ENCODE data around the gene APOL1. TPM values are rescaled to one million over a fixed set of nuclear protein-coding genes. Genes with fewer than 3 reads are reported as not detected.
"Not testable (repeated sequence)": the region's sequence is repeated elsewhere in the genome, so short reads cannot be mapped to it uniquely, and the experiment has no call there.

The APOL1 gene
- total and polyA plus RNA-seq, 2 donors (not counting 3 experiments of a cell fraction or from before 2014, with no cell fraction given): 8.2 to 14.1 TPM

- FAIRE-seq (no peak), DNase-seq (ENCODE audit: low read depth, low spot score) (no peak)
- Histone ChIP-seq H3K36me3 (ENCODE audit: control insufficient read depth in 2 of 2, extremely low read depth in 1 of 2, insufficient read depth in 2 of 2, low read length in 2 of 2) (peaks cover 11 to 24% of the 10 kb centered on the region in 2 experiments), H3K9me1 (replicated peaks; ENCODE audit: control insufficient read depth, extremely low read depth, insufficient read depth, low read length) (no peaks in the 10 kb centered on the region), H3K79me2 (ENCODE audit: control insufficient read depth, insufficient read depth, low read length) (no peaks in the 10 kb centered on the region), H3K27me3 (ENCODE audit: control insufficient read depth in 2 of 2, insufficient read depth in 2 of 2, low read length in 2 of 2) (no peaks in the 10 kb centered on the region), H3K27ac (ENCODE audit: insufficient read depth, low read depth, low read length) (no peak overlapping the region), H3K9me3 (replicated peaks; ENCODE audit: control insufficient read depth, insufficient read depth, low read length) (no peaks in the 10 kb centered on the region), H2AFZ (ENCODE audit: low read depth, low read length) (no peak overlapping the region), H3K4me1 (ENCODE audit: control insufficient read depth, extremely low read depth, insufficient read depth, low read length) (no peaks in the 10 kb centered on the region), H3K4me3 (replicated peaks in 1 of 3; ENCODE audit: insufficient read depth in 1 of 3, low read depth in 1 of 3, low read length in 3 of 3) (no peak overlapping the region), H3K9ac (replicated peaks; ENCODE audit: extremely low read depth, insufficient read depth, low read length) (no peak overlapping the region), H3K4me2 (ENCODE audit: insufficient read depth, low read length) (no peak overlapping the region), H4K20me1 (replicated peaks; ENCODE audit: control insufficient read depth, extremely low read depth, insufficient read depth, low read length) (no peaks in the 10 kb centered on the region)
- POLR2A ChIA-PET: no interaction called here
- BruUV-seq (replicated peaks): no TSS peak
- dilution Hi-C loops (cut with MboI; ENCODE audit: extremely low pct_ligation_motif_present, low sequenced_read_pairs): no loop called here
- intact Hi-C loops (cut with micrococcal nuclease): no loop called here
- CTCF ChIA-PET: interaction anchor here (1.1 to 1.9 kb wide), 3 partner anchors 11 to 16 kb away, joined by 3 to 10 read pairs (median 3); partner anchors contain the start of gene APOL2
- no peak for TF ChIP-seq JUN (IDR thresholded peaks at IDR 0.05; ENCODE audit: borderline replicate concordance, insufficient read depth, insufficient read length, low read depth)
- TF ChIP-seq POLR2A (IDR thresholded peaks at IDR 0.05; ENCODE audit: low read depth, low read length): no peak
- TF ChIP-seq MYC (IDR thresholded peaks at IDR 0.05; ENCODE audit: low read depth, low read length): no peak
- TF ChIP-seq EZH2 (IDR thresholded peaks at IDR 0.05; ENCODE audit: borderline replicate concordance, low read depth, low read length, severe bottlenecking): no peak
Measured at GRCh38 chr22:36227806-36228205, 25.1 kb upstream of the APOL1 start.

GRCh38 chr22:36228369-36228768 is 24.6 kb upstream of the APOL1 start:
- peak; percentile 82 for FAIRE-seq

More at GRCh38 chr22:36228369-36228768, 24.6 kb upstream of the APOL1 start:
- BruUV-seq (replicated peaks); H3K27ac ChIP-seq (ENCODE audit: insufficient read depth, low read depth, low read length); H3K4me3 ChIP-seq (replicated peaks in 1 of 3; ENCODE audit: insufficient read depth in 1 of 3, low read depth in 1 of 3, low read length in 3 of 3); H3K9me1 ChIP-seq (replicated peaks; ENCODE audit: control insufficient read depth, extremely low read depth, insufficient read depth, low read length); intact Hi-C loops (cut with micrococcal nuclease); H3K4me1 ChIP-seq (ENCODE audit: control insufficient read depth, extremely low read depth, insufficient read depth, low read length); H3K9me3 ChIP-seq (replicated peaks; ENCODE audit: control insufficient read depth, insufficient read depth, low read length); DNase-seq (ENCODE audit: low read depth, low spot score); H3K27me3 ChIP-seq (ENCODE audit: control insufficient read depth in 2 of 2, insufficient read depth in 2 of 2, low read length in 2 of 2); H4K20me1 ChIP-seq (replicated peaks; ENCODE audit: control insufficient read depth, extremely low read depth, insufficient read depth, low read length); POLR2A ChIA-PET; H3K4me2 ChIP-seq (ENCODE audit: insufficient read depth, low read length); H3K9ac ChIP-seq (replicated peaks; ENCODE audit: extremely low read depth, insufficient read depth, low read length); dilution Hi-C loops (cut with MboI; ENCODE audit: extremely low pct_ligation_motif_present, low sequenced_read_pairs); H3K79me2 ChIP-seq (ENCODE audit: control insufficient read depth, insufficient read depth, low read length); H2AFZ ChIP-seq (ENCODE audit: low read depth, low read length): not testable (repeated sequence)
- peaks cover 11 to 29% of the 10 kb centered on the region in 2 experiments for H3K36me3 ChIP-seq (ENCODE audit: control insufficient read depth in 2 of 2, extremely low read depth in 1 of 2, insufficient read depth in 2 of 2, low read length in 2 of 2)
- CTCF ChIA-PET: interaction anchor here (1.1 to 1.9 kb wide), 2 partner anchors 11 kb away, joined by 3 to 10 read pairs; partner anchors contain the start of gene APOL2
